Ovary (tissue), 3 donors: ENCODE measurements around the gene B3GALT5.

Experiments used
- CTCF ChIP-seq, 3 donors: fragments of 450-650 bp in 2 of 3; fragments of 200-600 bp in 1 of 3; IDR thresholded peaks; one replicate each; pipeline versions ENCODE4 v1.5.1 to v1.8.0; 2016 to 2022; ENCODE audit warnings: antibody characterized with exemption in 3 of 3, mild to moderate bottlenecking in 1 of 3
- POLR2A ChIP-seq: fragments of 450-650 bp; IDR thresholded peaks from one replicate; pipeline ENCODE4 v1.6.1; 2017; ENCODE audit warnings: antibody characterized with exemption, mild to moderate bottlenecking, moderate library complexity
- donor health status: DM: no; HTN: no; CAD: no.

DNA sequence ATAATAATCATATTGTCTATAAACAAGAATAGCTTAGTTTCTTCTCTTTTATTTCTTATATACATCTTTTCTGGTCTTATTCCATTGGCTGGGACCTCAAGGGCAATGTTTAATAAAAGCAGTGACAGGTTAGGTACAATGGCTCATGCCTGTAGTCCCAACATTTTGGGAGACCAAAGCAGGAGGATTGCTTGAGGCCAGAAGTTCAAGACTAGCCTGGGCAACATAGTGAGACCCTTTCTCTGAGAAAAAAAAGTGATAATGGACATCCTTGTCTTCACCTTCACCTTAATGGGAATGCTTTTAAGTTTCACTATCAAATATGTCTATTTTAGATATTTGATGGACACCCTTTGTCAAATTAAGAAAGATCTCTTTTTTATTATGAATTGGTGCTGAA, 8.1 kb downstream of the B3GALT5 start:
- TF ChIP-seq POLR2A (no peak), CTCF (IDR thresholded peaks at IDR 0.05) (no peak)
